Measurements from ENCODE around the gene THAP4. TPM values are rescaled to one million over a fixed set of nuclear protein-coding genes. Genes with fewer than 3 reads are reported as not detected.
"Not testable (repeated sequence)": the region's sequence is repeated elsewhere in the genome, so short reads cannot be mapped to it uniquely, and the experiment has no call there.

The THAP4 gene
- total RNA-seq, 2 experiments from 2014 or later = 45.1 to 48.9 TPM

DNA sequence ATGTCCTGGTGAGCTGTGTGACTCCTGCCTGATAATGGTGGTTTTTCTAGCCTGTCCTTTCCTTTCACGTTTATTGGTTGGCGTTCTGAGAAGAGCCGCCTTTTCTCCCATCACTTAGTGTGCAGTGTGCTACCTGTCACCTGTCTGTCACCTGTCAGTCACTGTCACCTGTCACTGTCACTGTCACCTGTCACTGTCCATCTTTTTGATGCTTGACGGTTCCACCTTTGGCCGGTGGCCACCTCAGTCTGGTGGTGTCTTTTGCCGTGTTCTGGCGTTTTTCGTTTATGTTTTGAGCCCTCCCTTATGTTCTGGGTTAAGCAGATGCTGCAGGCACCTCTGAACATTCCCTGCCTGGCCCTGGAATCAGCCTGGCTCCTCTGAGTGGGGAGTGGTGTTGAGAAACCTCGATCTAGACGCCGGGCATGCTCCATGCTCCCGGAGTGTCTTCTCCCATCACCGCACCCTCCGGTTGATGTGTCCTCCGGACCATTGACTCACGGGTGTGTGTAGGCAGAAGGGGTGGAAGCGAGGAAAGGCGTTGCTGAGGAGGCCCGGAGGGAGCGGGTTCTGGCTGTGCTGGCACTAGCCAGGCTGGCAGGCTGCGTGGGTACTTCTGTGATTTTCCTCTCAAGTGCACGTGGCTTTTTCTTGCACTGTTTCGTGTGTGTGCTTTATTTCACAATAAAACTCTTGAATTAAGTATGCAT lies 28.9 kb upstream of the THAP4 start:
- Mint-ChIP-seq H3K36me3 (ENCODE audit: low read depth) (peaks cover 10% of the 10 kb centered on the region), H3K4me3 (no peak overlapping the region), H3K9me3 (no peaks in the 10 kb centered on the region), H3K4me1 (ENCODE audit: low read depth) (peaks cover 8% of the 10 kb centered on the region), H3K27ac (no peak overlapping the region), H3K27me3 (no peaks in the 10 kb centered on the region)
- POLR2A ChIA-PET = interaction anchor here (0.5 kb wide), 1 partner anchor 350 kb away, joined by 3 read pairs; the partner anchor contains the start of genes HDLBP and SEPTIN2
- CTCF ChIA-PET = interaction anchor here (1.5 kb wide), 1 partner anchor 13 kb away, joined by 3 read pairs; no protein-coding TSS in a partner anchor
- intact Hi-C loops (cut with micrococcal nuclease) = no loop called here
- no peak for ATAC-seq
- TF ChIP-seq, protein P1, sequence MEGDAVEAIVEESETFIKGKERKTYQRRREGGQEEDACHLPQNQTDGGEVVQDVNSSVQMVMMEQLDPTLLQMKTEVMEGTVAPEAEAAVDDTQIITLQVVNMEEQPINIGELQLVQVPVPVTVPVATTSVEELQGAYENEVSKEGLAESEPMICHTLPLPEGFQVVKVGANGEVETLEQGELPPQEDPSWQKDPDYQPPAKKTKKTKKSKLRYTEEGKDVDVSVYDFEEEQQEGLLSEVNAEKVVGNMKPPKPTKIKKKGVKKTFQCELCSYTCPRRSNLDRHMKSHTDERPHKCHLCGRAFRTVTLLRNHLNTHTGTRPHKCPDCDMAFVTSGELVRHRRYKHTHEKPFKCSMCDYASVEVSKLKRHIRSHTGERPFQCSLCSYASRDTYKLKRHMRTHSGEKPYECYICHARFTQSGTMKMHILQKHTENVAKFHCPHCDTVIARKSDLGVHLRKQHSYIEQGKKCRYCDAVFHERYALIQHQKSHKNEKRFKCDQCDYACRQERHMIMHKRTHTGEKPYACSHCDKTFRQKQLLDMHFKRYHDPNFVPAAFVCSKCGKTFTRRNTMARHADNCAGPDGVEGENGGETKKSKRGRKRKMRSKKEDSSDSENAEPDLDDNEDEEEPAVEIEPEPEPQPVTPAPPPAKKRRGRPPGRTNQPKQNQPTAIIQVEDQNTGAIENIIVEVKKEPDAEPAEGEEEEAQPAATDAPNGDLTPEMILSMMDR (IDR thresholded peaks at IDR 0.05) = no peak
- no peak for DNase-seq

DNA sequence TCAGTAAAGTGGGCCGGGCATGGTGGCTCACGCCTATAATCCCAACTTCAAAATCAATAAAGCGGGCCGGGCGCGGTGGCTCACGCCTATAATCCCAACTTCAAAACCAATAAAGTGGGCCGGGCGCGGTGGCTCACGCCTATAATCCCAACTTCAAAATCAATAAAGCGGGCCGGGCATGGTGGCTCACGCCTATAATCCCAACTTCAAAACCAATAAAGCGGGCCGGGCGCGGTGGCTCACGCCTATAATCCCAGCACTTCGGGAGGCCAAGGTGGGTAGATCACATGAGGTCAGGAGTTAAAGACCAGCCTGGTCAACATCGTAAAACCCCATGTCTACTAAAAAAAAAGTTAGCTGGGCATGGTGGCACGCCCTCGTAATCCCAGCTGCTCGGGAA lies 25.8 kb upstream of the THAP4 start:
- ATAC-seq; H3K4me1 Mint-ChIP-seq (ENCODE audit: low read depth); POLR2A ChIA-PET; H3K27me3 Mint-ChIP-seq; CTCF ChIA-PET; H3K36me3 Mint-ChIP-seq (ENCODE audit: low read depth); H3K4me3 Mint-ChIP-seq; H3K27ac Mint-ChIP-seq; H3K9me3 Mint-ChIP-seq; intact Hi-C loops (cut with micrococcal nuclease); DNase-seq: not testable (repeated sequence)

DNA sequence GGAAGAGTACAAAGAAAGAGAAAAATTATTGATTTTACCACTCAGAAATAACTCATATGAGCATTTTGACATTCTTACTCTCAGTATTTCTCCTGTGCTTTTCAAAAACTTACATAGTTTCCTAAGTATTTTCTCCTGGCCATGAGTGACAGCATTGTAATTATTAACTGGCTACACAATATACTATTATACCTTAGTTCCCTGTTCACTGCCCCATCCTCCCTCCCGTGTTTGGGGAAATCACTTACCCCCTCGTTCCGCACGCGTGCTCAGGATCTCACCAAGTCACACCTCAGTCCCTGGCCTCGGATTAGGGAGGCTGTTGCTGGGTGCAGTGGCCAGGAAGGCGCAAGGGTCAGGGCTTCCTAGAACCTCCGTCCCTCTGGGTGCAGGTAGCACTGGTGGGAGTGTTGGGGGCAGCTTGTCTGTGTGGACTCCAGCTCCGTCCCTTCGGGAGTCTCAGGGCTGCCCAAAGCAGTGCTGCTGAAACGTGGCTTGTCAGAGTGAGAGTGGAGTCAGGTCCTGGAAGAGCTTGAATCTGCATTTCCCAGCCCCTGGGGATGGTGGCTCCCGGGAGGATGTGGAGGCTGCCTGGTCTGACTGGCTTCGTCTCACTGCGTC lies 23.7 kb upstream of the THAP4 start:
- intact Hi-C loops (cut with micrococcal nuclease) = no loop called here

DNA sequence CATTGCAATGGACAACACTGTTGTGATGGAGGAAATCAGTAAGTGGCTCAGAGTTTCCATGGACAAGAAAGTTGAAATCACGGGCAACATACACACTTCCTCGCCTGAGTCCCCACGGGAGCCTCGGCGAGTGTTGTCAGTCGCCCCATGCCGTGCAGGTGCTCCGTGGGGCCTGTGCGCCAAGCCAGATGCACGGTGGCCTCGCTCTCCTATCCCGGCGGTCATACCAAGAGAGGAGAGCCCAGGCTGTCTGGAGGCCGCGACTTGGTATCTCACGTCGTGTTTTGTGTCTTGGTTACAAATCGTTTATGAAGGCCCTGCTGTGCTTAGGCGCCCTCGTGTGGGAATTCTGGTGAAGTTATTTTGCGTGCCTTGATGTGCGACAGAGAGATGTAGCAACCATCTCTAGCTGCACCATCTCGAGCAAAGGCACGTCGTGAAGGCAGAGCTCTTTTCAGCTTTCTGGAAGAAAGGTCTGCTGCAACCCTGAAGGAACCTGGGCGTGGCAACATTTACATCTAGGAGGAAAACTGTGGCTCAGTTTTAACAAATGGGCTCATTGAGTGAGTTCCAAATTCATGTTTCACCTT lies 22.3 kb upstream of the THAP4 start:
- Mint-ChIP-seq H3K4me1 (ENCODE audit: low read depth) (no peaks in the 10 kb centered on the region), H3K27me3 (no peaks in the 10 kb centered on the region), H3K4me3 (no peak overlapping the region), H3K27ac (no peak overlapping the region), H3K36me3 (ENCODE audit: low read depth) (peaks cover 23% of the 10 kb centered on the region), H3K9me3 (no peaks in the 10 kb centered on the region)
- CTCF ChIA-PET = interaction anchor here (0.6 to 2.1 kb wide), 9 partner anchors 9 to 25 kb away, joined by 3 to 8 read pairs (median 4); no protein-coding TSS in a partner anchor
- POLR2A ChIA-PET = no interaction called here
- peak; percentile 58 for DNase-seq
- no peak for ATAC-seq
- TF ChIP-seq, protein P1 (IDR thresholded peaks at IDR 0.05) = peak; percentile 37
- intact Hi-C loops (cut with micrococcal nuclease) = no loop called here

More for the DNA sequence above, 23.7 kb upstream of the THAP4 start:
- no peak for DNase-seq
- CTCF ChIA-PET = interaction anchor here (0.9 to 1.1 kb wide), 2 partner anchors 22 to 40 kb away, joined by 3 read pairs; no protein-coding TSS in a partner anchor
- Mint-ChIP-seq H3K36me3 (ENCODE audit: low read depth) (peaks cover 14% of the 10 kb centered on the region), H3K27me3 (no peaks in the 10 kb centered on the region), H3K4me1 (ENCODE audit: low read depth) (peaks cover 8% of the 10 kb centered on the region), H3K27ac (no peak overlapping the region), H3K9me3 (no peaks in the 10 kb centered on the region), H3K4me3 (no peak overlapping the region)
- ATAC-seq = no peak
- TF ChIP-seq, protein P1 (IDR thresholded peaks at IDR 0.05) = no peak
- POLR2A ChIA-PET = no interaction called here

DNA sequence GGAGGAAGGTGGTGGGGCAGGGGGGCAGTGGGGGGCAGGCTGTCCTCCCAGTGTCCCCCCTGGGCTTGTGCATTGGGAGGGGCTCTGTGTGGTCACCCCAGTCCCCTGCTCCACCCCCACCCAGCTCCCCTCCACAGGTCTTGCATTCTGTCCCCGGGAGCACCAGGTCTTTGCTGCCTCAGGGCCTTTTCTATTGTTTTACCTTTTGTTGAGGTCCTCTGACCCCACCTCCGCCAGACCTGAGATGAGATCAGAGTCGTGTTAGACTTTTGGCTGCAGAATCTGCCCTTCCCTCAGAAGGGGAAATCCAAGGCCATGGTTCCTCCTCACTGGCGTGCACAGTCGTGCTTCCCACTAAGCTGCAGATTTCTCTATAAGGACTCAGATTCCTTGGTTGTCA lies 21.3 kb upstream of the THAP4 start:
- no peaks in the 10 kb centered on the region for H3K27me3 Mint-ChIP-seq
- H3K36me3 Mint-ChIP-seq (ENCODE audit: low read depth) = peaks cover 23% of the 10 kb centered on the region
- H3K4me3 Mint-ChIP-seq = no peak overlapping the region
- CTCF ChIA-PET = interaction anchor here (0.9 to 2.1 kb wide), 5 partner anchors 10 to 26 kb away, joined by 3 to 7 read pairs (median 4); no protein-coding TSS in a partner anchor
- intact Hi-C loops (cut with micrococcal nuclease) = no loop called here
- POLR2A ChIA-PET = no interaction called here
- ATAC-seq (no peak), DNase-seq (no peak)
- H3K27ac Mint-ChIP-seq = no peak overlapping the region
- H3K9me3 Mint-ChIP-seq = no peaks in the 10 kb centered on the region
- no peaks in the 10 kb centered on the region for H3K4me1 Mint-ChIP-seq (ENCODE audit: low read depth)
- TF ChIP-seq, protein P1 (IDR thresholded peaks at IDR 0.05) = no peak
